ENCODE data around the gene SLC6A8. TPM values are rescaled to one million over a fixed set of nuclear protein-coding genes. Genes with fewer than 3 reads are reported as not detected.

SLC6A8 gene
- total RNA-seq, 4 donors from 2014 or later = 4.0 to 8.0 (median 6.1) TPM

- intact Hi-C loops (cut with DNase I) = no loop called here
- 94 to 97% methylated on average over 2 of the region's 2 CpGs for WGBS, 2 donors
- no peak for DNase-seq
- Histone ChIP-seq H3K27ac (no peak overlapping the region), H3K36me3 (no peaks in the 10 kb centered on the region), H3K9me3 (no peaks in the 10 kb centered on the region), H3K4me1 (no peaks in the 10 kb centered on the region), H3K27me3 (no peaks in the 10 kb centered on the region), H3K4me3 (replicated peaks in 1 of 3) (no peak overlapping the region)
- TF ChIP-seq CTCF (IDR thresholded peaks at IDR 0.05) = no peak
- no peak for TF ChIP-seq POLR2A (IDR thresholded peaks at IDR 0.05)
Observed at GRCh38 chrX:153653556-153653955, 34.2 kb upstream of the SLC6A8 start.

- H3K27ac ChIP-seq = no peak overlapping the region
- intact Hi-C loops (cut with DNase I) = no loop called here
- H3K9me3 ChIP-seq = no peaks in the 10 kb centered on the region
- H3K4me1 ChIP-seq = no peaks in the 10 kb centered on the region
- no peaks in the 10 kb centered on the region for H3K36me3 ChIP-seq
- H3K4me3 ChIP-seq (replicated peaks in 1 of 3) = no peak overlapping the region
- DNase-seq = no peak
- no peak for TF ChIP-seq CTCF (IDR thresholded peaks at IDR 0.05)
- TF ChIP-seq POLR2A (IDR thresholded peaks at IDR 0.05) = no peak
- no peaks in the 10 kb centered on the region for H3K27me3 ChIP-seq
- WGBS, 2 donors = 88 to 91% methylated on average over 2 to 7 of the region's 9 CpGs
Observed at GRCh38 chrX:153657161-153657560, 30.6 kb upstream of the SLC6A8 start.

- Histone ChIP-seq H3K4me1 (no peaks in the 10 kb centered on the region), H3K27me3 (no peaks in the 10 kb centered on the region), H3K9me3 (no peaks in the 10 kb centered on the region), H3K27ac (no peak overlapping the region), H3K36me3 (no peaks in the 10 kb centered on the region), H3K4me3 (replicated peaks in 1 of 3) (no peak overlapping the region)
- no peak for DNase-seq
- intact Hi-C loops (cut with DNase I) = no loop called here
- WGBS, 2 donors = 91 to 92% methylated on average over 3 of the region's 3 CpGs
- no peak for TF ChIP-seq POLR2A (IDR thresholded peaks at IDR 0.05)
- no peak for TF ChIP-seq CTCF (IDR thresholded peaks at IDR 0.05)
Observed at GRCh38 chrX:153659268-153659667, 28.5 kb upstream of the SLC6A8 start.

- intact Hi-C loops (cut with DNase I) = no loop called here
- Histone ChIP-seq H3K27me3 (no peaks in the 10 kb centered on the region), H3K9me3 (no peaks in the 10 kb centered on the region), H3K27ac (no peak overlapping the region), H3K4me1 (no peaks in the 10 kb centered on the region), H3K4me3 (replicated peaks in 1 of 3) (no peak overlapping the region), H3K36me3 (no peaks in the 10 kb centered on the region)
- TF ChIP-seq CTCF (IDR thresholded peaks at IDR 0.05) (peak in 3 of 6 experiments; percentile 11 to 37 (median 16)), POLR2A (IDR thresholded peaks at IDR 0.05) (no peak)
- peak; percentile 36 to 42 for DNase-seq
- WGBS, 2 donors = 10% methylated on average over 4 of the region's 31 CpGs; no CpG with 5 or more reads in 1 of the 2 donors
Observed at GRCh38 chrX:153662266-153662665, 25.5 kb upstream of the SLC6A8 start.

GRCh38 chrX:153665726-153666306 is 21.9 kb upstream of the SLC6A8 start:
- no peaks in the 10 kb centered on the region for H3K36me3 ChIP-seq
- 77 to 89% methylated on average over 5 to 6 of the region's 9 CpGs for WGBS, 2 donors
- H3K4me1 ChIP-seq = no peaks in the 10 kb centered on the region
- no peak overlapping the region for H3K4me3 ChIP-seq (replicated peaks in 1 of 3)
- no peak for TF ChIP-seq POLR2A (IDR thresholded peaks at IDR 0.05)
- no peak for TF ChIP-seq CTCF (IDR thresholded peaks at IDR 0.05)
- no peaks in the 10 kb centered on the region for H3K27me3 ChIP-seq
- intact Hi-C loops (cut with DNase I) = loop anchor here (5.0 kb wide), 1 partner anchor 59 kb away; no protein-coding TSS in a partner anchor
- no peak overlapping the region for H3K27ac ChIP-seq
- no peak for DNase-seq
- H3K9me3 ChIP-seq = no peaks in the 10 kb centered on the region
